GM23248 (cell line): ENCODE results near the gene SPTLC3. TPM values are rescaled to one million over a fixed set of nuclear protein-coding genes. Genes with fewer than 3 reads are reported as not detected.

Source experiments
- DNase-seq: peaks from one replicate; pipeline ENCODE4 v3.0.0-alpha.2; 2015
- H2AFZ ChIP-seq: fragments of 200-600 bp; sonication (generic); 2 replicates; pipeline ENCODE4 v1.6.1; 2016; ENCODE audit warnings: antibody characterized with exemption
- H3F3A ChIP-seq: fragments of 200-600 bp; sonication (generic); 2 replicates; pipeline ENCODE4 v1.6.1; 2016; ENCODE audit warnings: mild to moderate bottlenecking, antibody characterized with exemption, mixed run types; ENCODE audit not compliant: insufficient read depth
- H3K27ac ChIP-seq: fragments of 200-600 bp; sonication (generic); 2 replicates; pipeline ENCODE4 v1.5.1; 2016; ENCODE audit warnings: mild to moderate bottlenecking
- H3K27me3 ChIP-seq: fragments of 200-600 bp; sonication (generic); replicated peaks from 2 replicates; pipeline ENCODE4 v1.6.1; 2016; ENCODE audit warnings: mild to moderate bottlenecking; ENCODE audit not compliant: insufficient read depth
- H3K36me3 ChIP-seq: fragments of 200-600 bp; sonication (generic); 2 replicates; pipeline ENCODE4 v1.6.1; 2016; ENCODE audit warnings: low read depth, mild to moderate bottlenecking
- H3K4me1 ChIP-seq: fragments of 200-600 bp; sonication (generic); 2 replicates; pipeline ENCODE4 v1.6.1; 2016; ENCODE audit warnings: mild to moderate bottlenecking; ENCODE audit not compliant: insufficient read depth
- H3K4me2 ChIP-seq: fragments of 200-600 bp; sonication (generic); one replicate; pipeline ENCODE4 v1.6.1; 2016; ENCODE audit warnings: mild to moderate bottlenecking; ENCODE audit not compliant: unreplicated experiment
- H3K4me3 ChIP-seq: fragments of 200-600 bp; sonication (generic); 2 replicates; pipeline ENCODE4 v1.5.1; 2016; ENCODE audit warnings: mild to moderate bottlenecking
- H3K79me2 ChIP-seq: fragments of 200-600 bp; sonication (generic); 2 replicates; pipeline ENCODE4 v1.6.1; 2016; ENCODE audit warnings: mild to moderate bottlenecking; ENCODE audit not compliant: insufficient read depth
- H3K9ac ChIP-seq: fragments of 200-600 bp; sonication (generic); 2 replicates; pipeline ENCODE4 v1.6.1; 2016; ENCODE audit warnings: mild to moderate bottlenecking
- H3K9me2 ChIP-seq: fragments of 200-600 bp; sonication (generic); 2 replicates; pipeline ENCODE4 v1.6.1; 2016; ENCODE audit warnings: mixed run types, mild to moderate bottlenecking, moderate library complexity; ENCODE audit not compliant: insufficient read depth
- H3K9me3 ChIP-seq: fragments of 200-600 bp; sonication (generic); one replicate; pipeline ENCODE4 v1.6.1; 2017; ENCODE audit warnings: low read depth
- H4K20me1 ChIP-seq: fragments of 200-600 bp; sonication (generic); 2 replicates; pipeline ENCODE4 v1.6.0; 2016; ENCODE audit not compliant: insufficient read depth
- EZH2 ChIP-seq: fragments of 200-600 bp; sonication (generic); IDR thresholded peaks from 2 replicates; pipeline ENCODE4 v1.6.1; 2018; ENCODE audit warnings: antibody characterized with exemption, mild to moderate bottlenecking; ENCODE audit not compliant: insufficient read depth, poor library complexity, severe bottlenecking
- EZH2phosphoT487 ChIP-seq: fragments of 200-600 bp; sonication (generic); IDR thresholded peaks from 2 replicates; pipeline ENCODE4 v1.6.1; 2018; ENCODE audit warnings: antibody characterized with exemption, moderate library complexity, mild to moderate bottlenecking, low read depth; ENCODE audit not compliant: insufficient read depth
- WGBS, 2 experiments: methylation state at CpG; one replicate each; pipeline ENCODE4 v1.1.6; 2015 to 2017; ENCODE audit warnings: low lambda C conversion rate in 2 of 2, low coverage in 1 of 2; ENCODE audit errors: missing lambda C conversion rate in 2 of 2; 5-methylcytosine and 5-hydroxymethylcytosine counted together
- in situ Hi-C: fragments of 300-500 bp; cut with MboI; formaldehyde crosslinking; loops from 2 replicates; pipeline ENCODE4 v1.15.0; 2020
- polyA plus RNA-seq: library from polyadenylated mRNA; unstranded; fragments of >200 nt; fragmentation: Nextera tagmentation; extraction: Ambion mirVana; gene quantifications from 2 replicates; pipeline ENCODE4 v1.2.1, GENCODE V29; 2016
- total RNA-seq: library from RNA; depleted of rRNA; stranded (reverse); fragments of >200 nt; shearing (Covaris generic); gene quantifications from 2 replicates; pipeline ENCODE4 v1.2.3, GENCODE V29; 2014

Gene SPTLC3
- total and polyA plus RNA-seq, 2 experiments from 2014 or later = 1.4 to 5.5 TPM

DNA sequence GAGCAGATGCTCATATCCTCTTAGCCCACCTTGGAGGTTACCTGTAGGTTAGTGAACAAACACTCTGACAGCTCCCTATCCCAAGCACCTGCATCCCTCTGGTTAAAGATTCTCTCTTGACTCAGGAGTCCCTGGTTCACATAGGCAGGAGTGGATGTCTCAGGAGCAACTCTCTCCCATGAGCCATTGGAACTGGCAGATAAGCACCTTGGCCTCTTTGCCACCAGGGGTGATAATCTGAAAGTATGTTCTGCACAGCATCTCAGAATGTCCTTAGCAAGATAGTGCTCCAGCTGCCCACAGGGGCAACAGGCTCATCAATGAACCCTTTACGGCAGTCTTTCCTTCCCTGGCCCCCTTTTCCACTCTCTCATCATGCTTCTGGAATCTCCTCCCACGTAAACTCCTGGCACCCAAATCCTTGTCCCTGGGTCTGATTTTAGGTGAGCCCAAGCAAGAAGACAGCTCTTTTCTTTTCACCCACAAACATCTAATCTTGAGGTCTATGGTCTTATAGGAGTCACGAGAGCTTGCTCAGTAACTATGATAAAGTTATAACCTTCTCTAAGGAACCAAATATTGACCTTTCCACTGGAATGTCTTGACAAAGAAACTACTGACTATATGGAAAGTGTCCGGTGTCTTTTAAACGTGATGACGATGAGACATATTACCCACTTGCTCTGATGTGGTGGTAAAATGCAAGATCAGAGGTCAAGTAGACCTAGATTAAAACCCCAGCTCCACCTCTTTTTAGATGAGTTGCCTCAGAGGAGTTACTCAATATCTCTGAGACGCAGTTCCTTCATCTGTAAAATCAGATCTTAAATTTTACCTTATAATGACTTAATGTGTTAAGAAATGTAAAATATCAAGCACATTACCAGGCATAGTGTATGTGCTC, 172.5 kb downstream of the SPTLC3 start:
- peaks cover 6% of the 10 kb centered on the region; the same call in 1 of the 2 replicates for H3K27me3 ChIP-seq
- no peaks in the 10 kb centered on the region for H3K9me3 ChIP-seq
- no peaks in the 10 kb centered on the region for H3F3A ChIP-seq
- in situ Hi-C loops = no loop called here
- TF ChIP-seq EZH2phosphoT487 (no peak), EZH2 (no peak)
- no peaks in the 10 kb centered on the region for H3K36me3 ChIP-seq
- no peaks in the 10 kb centered on the region for H4K20me1 ChIP-seq
- H3K9ac ChIP-seq = no peak overlapping the region
- no peaks in the 10 kb centered on the region for H3K4me1 ChIP-seq
- WGBS, 2 experiments = 55 to 56% methylated on average over 7 of the region's 7 CpGs
- no peak overlapping the region for H3K27ac ChIP-seq
- H3K79me2 ChIP-seq = no peaks in the 10 kb centered on the region
- H3K9me2 ChIP-seq = no peaks in the 10 kb centered on the region
- no peak overlapping the region for H3K4me2 ChIP-seq
- H3K4me3 ChIP-seq = no peak overlapping the region
- H2AFZ ChIP-seq = no peak overlapping the region
- DNase-seq = no peak

DNA sequence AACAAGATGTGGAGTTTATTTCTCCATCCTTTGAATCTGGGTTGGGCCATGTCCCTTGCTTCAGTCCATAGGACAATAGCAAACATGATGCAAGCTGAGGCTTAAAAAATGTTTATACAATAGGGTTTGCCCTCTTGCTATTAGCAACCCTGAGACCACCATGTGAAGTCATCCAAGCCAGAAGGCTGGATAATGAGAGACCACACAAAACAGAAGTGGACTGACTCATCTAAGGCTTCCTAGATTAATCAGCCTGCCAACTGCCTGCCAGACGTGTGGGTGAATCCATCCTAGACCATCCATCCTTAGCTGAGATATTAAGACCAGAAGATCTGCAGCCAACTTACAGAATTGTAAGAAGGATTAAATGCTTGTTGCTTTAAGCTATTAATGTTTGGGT, 174.2 kb downstream of the SPTLC3 start:
- H3K36me3 ChIP-seq = no peaks in the 10 kb centered on the region
- peaks cover 6% of the 10 kb centered on the region; the same call in 1 of the 2 replicates for H3K27me3 ChIP-seq
- in situ Hi-C loops = no loop called here
- no peak for TF ChIP-seq EZH2phosphoT487
- no peak for TF ChIP-seq EZH2
- DNase-seq = no peak
- no peak overlapping the region for H2AFZ ChIP-seq
- no peaks in the 10 kb centered on the region for H3F3A ChIP-seq
- no peak overlapping the region for H3K4me2 ChIP-seq
- H3K27ac ChIP-seq = no peak overlapping the region
- no peaks in the 10 kb centered on the region for H3K79me2 ChIP-seq
- H3K4me3 ChIP-seq = no peak overlapping the region
- no peaks in the 10 kb centered on the region for H3K4me1 ChIP-seq
- H3K9me2 ChIP-seq = no peaks in the 10 kb centered on the region
- WGBS, 2 experiments = 0 to 4% methylated on average over 1 of the region's 1 CpG
- no peak overlapping the region for H3K9ac ChIP-seq
- H4K20me1 ChIP-seq = no peaks in the 10 kb centered on the region
- H3K9me3 ChIP-seq = no peaks in the 10 kb centered on the region

DNA sequence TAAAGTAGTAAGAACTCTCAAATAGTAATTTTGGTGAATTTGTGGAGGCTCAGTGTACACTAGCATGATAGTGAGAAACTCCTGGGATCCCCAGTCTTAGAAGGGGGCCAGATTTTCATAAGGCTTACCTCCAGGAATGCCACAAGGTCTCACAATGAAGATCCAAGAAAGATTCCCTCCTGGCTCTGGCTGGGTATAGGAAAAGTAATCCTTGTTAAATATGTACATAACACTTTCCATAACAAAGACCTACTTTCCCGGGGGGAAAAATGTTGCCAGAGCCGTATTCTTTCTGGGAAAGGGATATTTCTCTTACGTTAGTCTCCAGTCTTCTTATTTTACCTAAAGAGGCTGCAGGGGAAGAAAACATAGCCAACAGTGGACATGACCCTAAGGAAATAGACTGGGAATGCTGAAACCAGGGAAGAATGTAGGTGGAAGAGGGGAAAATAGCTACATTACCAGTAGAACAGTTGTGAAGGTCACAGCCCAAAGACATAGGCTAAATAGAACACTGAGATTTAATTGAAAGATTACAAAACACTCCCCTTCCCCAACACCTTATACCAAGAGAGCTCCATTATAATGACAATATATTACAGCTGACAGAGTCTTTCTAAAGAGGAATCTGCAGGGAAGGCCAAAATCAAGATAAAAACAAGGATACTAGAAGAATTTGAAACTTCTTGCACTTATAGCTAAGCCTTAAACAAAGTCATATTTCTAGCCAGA, 177.4 kb downstream of the SPTLC3 start:
- no peak overlapping the region for H3K4me2 ChIP-seq
- H3K36me3 ChIP-seq = no peaks in the 10 kb centered on the region
- no peak overlapping the region for H3K4me3 ChIP-seq
- DNase-seq = no peak
- H3K9ac ChIP-seq = no peak overlapping the region
- H3K4me1 ChIP-seq = no peaks in the 10 kb centered on the region
- in situ Hi-C loops = no loop called here
- WGBS, 2 experiments = 28 to 30% methylated on average over 3 of the region's 3 CpGs
- H2AFZ ChIP-seq = no peak overlapping the region
- TF ChIP-seq EZH2phosphoT487 = no peak
- TF ChIP-seq EZH2 = no peak
- no peaks in the 10 kb centered on the region for H3F3A ChIP-seq
- no peaks in the 10 kb centered on the region for H3K9me3 ChIP-seq
- no peaks in the 10 kb centered on the region for H3K79me2 ChIP-seq
- no peaks in the 10 kb centered on the region for H4K20me1 ChIP-seq
- H3K27ac ChIP-seq = no peak overlapping the region
- peaks cover 6% of the 10 kb centered on the region; the same call in 1 of the 2 replicates for H3K27me3 ChIP-seq
- no peaks in the 10 kb centered on the region for H3K9me2 ChIP-seq

DNA sequence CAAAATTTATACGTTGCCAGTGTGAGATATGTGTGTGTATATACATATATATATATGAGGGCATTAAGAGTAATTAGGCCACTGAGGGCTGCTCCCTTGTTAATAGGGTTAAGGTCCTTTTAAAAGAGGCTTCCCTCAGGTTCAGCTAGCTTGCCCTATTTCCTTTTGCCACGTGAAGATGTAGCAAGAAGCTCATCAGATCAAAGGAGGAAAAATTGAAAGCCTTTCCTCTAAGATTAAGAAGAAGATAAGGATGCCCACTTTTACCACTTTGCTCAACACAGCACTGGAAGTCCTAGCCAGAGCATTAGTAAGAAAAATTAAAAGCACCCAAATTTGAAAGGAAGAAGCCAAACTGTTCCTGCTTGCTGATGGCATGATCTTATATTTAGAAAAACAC, 179.1 kb downstream of the SPTLC3 start:
- in situ Hi-C loops = no loop called here
- no peaks in the 10 kb centered on the region for H3F3A ChIP-seq
- H2AFZ ChIP-seq = no peak overlapping the region
- no peak overlapping the region for H3K9ac ChIP-seq
- no peak overlapping the region for H3K4me2 ChIP-seq
- no peak for DNase-seq
- H3K27me3 ChIP-seq = no peaks in the 10 kb centered on the region; the same call in 1 of the 2 replicates
- H3K79me2 ChIP-seq = no peaks in the 10 kb centered on the region
- no peaks in the 10 kb centered on the region for H3K36me3 ChIP-seq
- no peak overlapping the region for H3K27ac ChIP-seq
- TF ChIP-seq EZH2phosphoT487 (no peak), EZH2 (no peak)
- H3K9me3 ChIP-seq = no peaks in the 10 kb centered on the region
- H3K4me1 ChIP-seq = no peaks in the 10 kb centered on the region
- H3K4me3 ChIP-seq = no peak overlapping the region
- no peaks in the 10 kb centered on the region for H3K9me2 ChIP-seq
- H4K20me1 ChIP-seq = no peaks in the 10 kb centered on the region
- 14 to 24% methylated on average over 2 of the region's 2 CpGs for WGBS, 2 experiments
